Measurements from ENCODE around the gene SEC14L3.
"Not testable (repeated sequence)": the region's sequence is repeated elsewhere in the genome, so short reads cannot be mapped to it uniquely, and the experiment has no call there.

The SEC14L3 gene

GRCh38 chr22:30460555-30460954, 11.3 kb downstream of the SEC14L3 start:
- H3K9ac ChIP-seq (ENCODE audit: low read length in 2 of 2); H3K9me3 ChIP-seq (ENCODE audit: control insufficient read depth in 2 of 2, low read length in 2 of 2); H3K4me3 ChIP-seq (ENCODE audit: low read length in 2 of 2); H3K4me1 ChIP-seq (ENCODE audit: control insufficient read depth, insufficient read depth, low read length); H3K36me3 ChIP-seq (ENCODE audit: control insufficient read depth in 2 of 2, insufficient read depth in 2 of 2, low read length in 2 of 2); H3K27ac ChIP-seq (ENCODE audit: low read length): not testable (repeated sequence)
- H3K27me3 ChIP-seq (ENCODE audit: control insufficient read depth in 1 of 2, insufficient read depth in 2 of 2, low read length in 2 of 2), result peaks cover 0 to 18% of the 10 kb centered on the region in 2 donors

- Histone ChIP-seq H3K4me1 (ENCODE audit: control insufficient read depth, insufficient read depth, low read length) (no peaks in the 10 kb centered on the region), H3K4me3 (ENCODE audit: low read length in 2 of 2) (no peak overlapping the region), H3K27ac (ENCODE audit: low read length) (no peak overlapping the region)
Measured at GRCh38 chr22:30460147-30460546, 11.7 kb downstream of the SEC14L3 start.

GRCh38 chr22:30459181-30460052, 12.4 kb downstream of the SEC14L3 start:
- H3K4me1 ChIP-seq (ENCODE audit: control insufficient read depth, insufficient read depth, low read length), result no peaks in the 10 kb centered on the region
- no peak overlapping the region for H3K27ac ChIP-seq (ENCODE audit: low read length)

More at GRCh38 chr22:30460147-30460546, 11.7 kb downstream of the SEC14L3 start:
- H3K9me3 ChIP-seq (ENCODE audit: control insufficient read depth in 2 of 2, low read length in 2 of 2), result peaks cover 0 to 2% of the 10 kb centered on the region in 2 donors
- no peak overlapping the region for H3K9ac ChIP-seq (ENCODE audit: low read length in 2 of 2)
- peaks cover 0 to 18% of the 10 kb centered on the region in 2 donors for H3K27me3 ChIP-seq (ENCODE audit: control insufficient read depth in 1 of 2, insufficient read depth in 2 of 2, low read length in 2 of 2)
- no peaks in the 10 kb centered on the region for H3K36me3 ChIP-seq (ENCODE audit: control insufficient read depth in 2 of 2, insufficient read depth in 2 of 2, low read length in 2 of 2)

GRCh38 chr22:30457981-30458380, 13.8 kb downstream of the SEC14L3 start:
- H3K27me3 ChIP-seq (ENCODE audit: control insufficient read depth in 1 of 2, insufficient read depth in 2 of 2, low read length in 2 of 2), result peaks cover 0 to 22% of the 10 kb centered on the region in 2 donors
- H3K27ac ChIP-seq (ENCODE audit: low read length), result no peak overlapping the region
- no peaks in the 10 kb centered on the region for H3K36me3 ChIP-seq (ENCODE audit: control insufficient read depth in 2 of 2, insufficient read depth in 2 of 2, low read length in 2 of 2)
- no peak overlapping the region for H3K4me3 ChIP-seq (ENCODE audit: low read length in 2 of 2)
- no peak overlapping the region for H3K9ac ChIP-seq (ENCODE audit: low read length in 2 of 2)
- no peaks in the 10 kb centered on the region for H3K4me1 ChIP-seq (ENCODE audit: control insufficient read depth, insufficient read depth, low read length)
- H3K9me3 ChIP-seq (ENCODE audit: control insufficient read depth in 2 of 2, low read length in 2 of 2), result peaks cover 0 to 2% of the 10 kb centered on the region in 2 donors

More at GRCh38 chr22:30459181-30460052, 12.4 kb downstream of the SEC14L3 start:
- H3K4me3 ChIP-seq (ENCODE audit: low read length in 2 of 2), result no peak overlapping the region
- H3K9ac ChIP-seq (ENCODE audit: low read length in 2 of 2), result no peak overlapping the region
- no peaks in the 10 kb centered on the region for H3K36me3 ChIP-seq (ENCODE audit: control insufficient read depth in 2 of 2, insufficient read depth in 2 of 2, low read length in 2 of 2)
- H3K9me3 ChIP-seq (ENCODE audit: control insufficient read depth in 2 of 2, low read length in 2 of 2), result peaks cover 0 to 2% of the 10 kb centered on the region in 2 donors
- peaks cover 0 to 18% of the 10 kb centered on the region in 2 donors for H3K27me3 ChIP-seq (ENCODE audit: control insufficient read depth in 1 of 2, insufficient read depth in 2 of 2, low read length in 2 of 2)

GRCh38 chr22:30455075-30455840, 16.6 kb downstream of the SEC14L3 start:
- H3K27me3 ChIP-seq (ENCODE audit: control insufficient read depth in 1 of 2, insufficient read depth in 2 of 2, low read length in 2 of 2), result peaks cover 0 to 21% of the 10 kb centered on the region in 2 donors
- no peaks in the 10 kb centered on the region for H3K4me1 ChIP-seq (ENCODE audit: control insufficient read depth, insufficient read depth, low read length)
- no peak overlapping the region for H3K27ac ChIP-seq (ENCODE audit: low read length)
- H3K9me3 ChIP-seq (ENCODE audit: control insufficient read depth in 2 of 2, low read length in 2 of 2), result peaks cover 0 to 2% of the 10 kb centered on the region in 2 donors
- no peaks in the 10 kb centered on the region for H3K36me3 ChIP-seq (ENCODE audit: control insufficient read depth in 2 of 2, insufficient read depth in 2 of 2, low read length in 2 of 2)
- no peak overlapping the region for H3K9ac ChIP-seq (ENCODE audit: low read length in 2 of 2)
- no peak overlapping the region for H3K4me3 ChIP-seq (ENCODE audit: low read length in 2 of 2)

- peaks cover 0 to 11% of the 10 kb centered on the region in 2 donors for H3K27me3 ChIP-seq (ENCODE audit: control insufficient read depth in 1 of 2, insufficient read depth in 2 of 2, low read length in 2 of 2)
- no peaks in the 10 kb centered on the region for H3K9me3 ChIP-seq (ENCODE audit: control insufficient read depth in 2 of 2, low read length in 2 of 2)
- H3K9ac ChIP-seq (ENCODE audit: low read length in 2 of 2), result no peak overlapping the region
- H3K4me3 ChIP-seq (ENCODE audit: low read length in 2 of 2), result no peak overlapping the region
- H3K4me1 ChIP-seq (ENCODE audit: control insufficient read depth, insufficient read depth, low read length), result no peaks in the 10 kb centered on the region
- no peak overlapping the region for H3K27ac ChIP-seq (ENCODE audit: low read length)
- H3K36me3 ChIP-seq (ENCODE audit: control insufficient read depth in 2 of 2, insufficient read depth in 2 of 2, low read length in 2 of 2), result no peaks in the 10 kb centered on the region
Measured at GRCh38 chr22:30453731-30454510, 17.9 kb downstream of the SEC14L3 start.

GRCh38 chr22:30452861-30453260, 19.0 kb downstream of the SEC14L3 start:
- H3K9ac ChIP-seq (ENCODE audit: low read length in 2 of 2), result no peak overlapping the region

GRCh38 chr22:30451488-30451887, 20.3 kb downstream of the SEC14L3 start:
- H3K27me3 ChIP-seq (ENCODE audit: control insufficient read depth in 1 of 2, insufficient read depth in 2 of 2, low read length in 2 of 2); H3K36me3 ChIP-seq (ENCODE audit: control insufficient read depth in 2 of 2, insufficient read depth in 2 of 2, low read length in 2 of 2); H3K9ac ChIP-seq (ENCODE audit: low read length in 2 of 2); H3K9me3 ChIP-seq (ENCODE audit: control insufficient read depth in 2 of 2, low read length in 2 of 2); H3K27ac ChIP-seq (ENCODE audit: low read length); H3K4me3 ChIP-seq (ENCODE audit: low read length in 2 of 2); H3K4me1 ChIP-seq (ENCODE audit: control insufficient read depth, insufficient read depth, low read length): not testable (repeated sequence)

More at GRCh38 chr22:30452861-30453260, 19.0 kb downstream of the SEC14L3 start:
- no peak overlapping the region for H3K27ac ChIP-seq (ENCODE audit: low read length)
- H3K36me3 ChIP-seq (ENCODE audit: control insufficient read depth in 2 of 2, insufficient read depth in 2 of 2, low read length in 2 of 2), result no peaks in the 10 kb centered on the region
- H3K9me3 ChIP-seq (ENCODE audit: control insufficient read depth in 2 of 2, low read length in 2 of 2), result no peaks in the 10 kb centered on the region
- H3K4me1 ChIP-seq (ENCODE audit: control insufficient read depth, insufficient read depth, low read length), result no peaks in the 10 kb centered on the region
- H3K4me3 ChIP-seq (ENCODE audit: low read length in 2 of 2), result no peak overlapping the region
- H3K27me3 ChIP-seq (ENCODE audit: control insufficient read depth in 1 of 2, insufficient read depth in 2 of 2, low read length in 2 of 2), result peaks cover 0 to 7% of the 10 kb centered on the region in 2 donors

- Histone ChIP-seq H3K9me3 (ENCODE audit: control insufficient read depth in 2 of 2, low read length in 2 of 2) (no peaks in the 10 kb centered on the region), H3K36me3 (ENCODE audit: control insufficient read depth in 2 of 2, insufficient read depth in 2 of 2, low read length in 2 of 2) (no peaks in the 10 kb centered on the region), H3K4me1 (ENCODE audit: control insufficient read depth, insufficient read depth, low read length) (no peaks in the 10 kb centered on the region), H3K27me3 (ENCODE audit: control insufficient read depth in 1 of 2, insufficient read depth in 2 of 2, low read length in 2 of 2) (peaks cover 12% of the 10 kb centered on the region in 2 donors), H3K9ac (ENCODE audit: low read length in 2 of 2) (no peak overlapping the region), H3K27ac (ENCODE audit: low read length) (no peak overlapping the region), H3K4me3 (ENCODE audit: low read length in 2 of 2) (no peak overlapping the region)
Measured at GRCh38 chr22:30447656-30448055, 24.2 kb downstream of the SEC14L3 start.

GRCh38 chr22:30445438-30446145, 26.2 kb downstream of the SEC14L3 start:
- Histone ChIP-seq H3K27ac (ENCODE audit: low read length) (no peak overlapping the region), H3K36me3 (ENCODE audit: control insufficient read depth in 2 of 2, insufficient read depth in 2 of 2, low read length in 2 of 2) (no peaks in the 10 kb centered on the region), H3K9me3 (ENCODE audit: control insufficient read depth in 2 of 2, low read length in 2 of 2) (no peaks in the 10 kb centered on the region), H3K4me1 (ENCODE audit: control insufficient read depth, insufficient read depth, low read length) (no peaks in the 10 kb centered on the region), H3K4me3 (ENCODE audit: low read length in 2 of 2) (no peak overlapping the region), H3K27me3 (ENCODE audit: control insufficient read depth in 1 of 2, insufficient read depth in 2 of 2, low read length in 2 of 2) (peaks cover 10 to 12% of the 10 kb centered on the region in 2 donors), H3K9ac (ENCODE audit: low read length in 2 of 2) (no peak overlapping the region)

Measured in stomach smooth muscle (tissue), 2 donors.